NB4 (cell line): ENCODE measurements around the gene HEY2.

ENCODE experiments used
- CTCF ChIP-seq: IDR thresholded peaks from one replicate; pipeline ENCODE4 v1.5.1; 2012; ENCODE audit warnings: low read depth, low read length
- POLR2A ChIP-seq: IDR thresholded peaks from 2 replicates; pipeline ENCODE4 v1.6.1; 2011; ENCODE audit warnings: mild to moderate bottlenecking; ENCODE audit not compliant: insufficient read length; ENCODE audit errors: extremely low read depth

DNA sequence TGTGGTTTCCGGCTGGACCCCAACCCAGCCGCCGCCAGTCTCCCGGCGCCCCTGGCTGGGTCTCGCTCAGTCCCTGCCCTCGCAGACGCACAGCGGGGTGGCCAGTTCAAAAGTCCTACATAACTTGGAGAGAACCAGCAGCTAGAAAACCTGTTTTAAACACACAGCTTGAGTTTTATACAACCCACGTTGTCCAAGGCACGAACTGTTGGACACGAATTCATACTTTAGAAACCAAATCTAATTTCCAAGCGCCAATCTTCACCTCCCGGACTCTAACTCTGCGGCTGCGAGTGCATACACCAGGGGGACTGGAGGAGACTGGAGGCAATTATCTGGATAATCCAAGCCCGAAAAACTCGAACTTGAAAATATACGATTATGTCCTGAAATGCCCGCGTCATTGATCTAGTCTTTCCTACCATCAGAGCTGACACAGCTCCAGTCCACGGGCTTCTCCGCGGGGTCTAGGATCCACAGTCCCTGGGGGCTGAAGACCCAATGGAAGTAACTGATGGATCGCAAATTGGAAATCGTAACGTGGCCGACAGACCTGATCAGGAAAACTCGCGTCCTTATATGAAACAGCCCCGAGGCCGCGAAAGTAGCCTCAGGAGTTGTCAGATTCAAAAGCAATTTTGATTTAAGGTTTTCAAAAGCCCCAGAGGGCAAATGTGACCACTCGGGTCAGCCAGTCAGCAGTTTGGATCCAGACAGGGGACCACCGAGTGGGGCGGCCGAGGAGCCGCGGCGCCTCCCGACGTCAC lies 843 bp upstream of the HEY2 start:
- TF ChIP-seq POLR2A (no peak), CTCF (no peak)
